ENCODE measurements around the gene OMA1. TPM values are rescaled to one million over a fixed set of nuclear protein-coding genes. Genes with fewer than 3 reads are reported as not detected.

Gene OMA1
- total RNA-seq, 1 experiment from 2014 or later: 11.9 TPM

GRCh38 chr1:58591806-58592205, 45.3 kb upstream of the OMA1 start:
- intact Hi-C loops (cut with micrococcal nuclease; ENCODE audit: unreplicated experiment): no loop called here
- TF ChIP-seq CTCF (conservative IDR thresholded peaks at IDR 0.05; ENCODE audit: low read depth, low read length): no peak
- TF ChIP-seq EZH2 (IDR thresholded peaks at IDR 0.05; ENCODE audit: borderline replicate concordance, low read depth, low read length, poor library complexity, severe bottlenecking): no peak
- no peak overlapping the region for H3K27ac ChIP-seq (ENCODE audit: low read depth, low read length, poor library complexity, severe bottlenecking)

GRCh38 chr1:58590019-58590418, 43.5 kb upstream of the OMA1 start:
- ChIA-PET CTCF (no interaction called here), POLR2A (ENCODE audit: low non-redundant PET) (no interaction called here)
- Histone ChIP-seq H3K4me3 (ENCODE audit: low read depth, low read length, poor library complexity, severe bottlenecking) (no peak overlapping the region), H3K36me3 (ENCODE audit: insufficient read depth, low read length, poor library complexity, severe bottlenecking) (no peaks in the 10 kb centered on the region), H3K27ac (ENCODE audit: low read depth, low read length, poor library complexity, severe bottlenecking) (no peak overlapping the region), H3K27me3 (replicated peaks; ENCODE audit: insufficient read depth, low read depth, low read length, poor library complexity) (no peaks in the 10 kb centered on the region), H3K9me3 (ENCODE audit: low read depth, low read length, poor library complexity, severe bottlenecking) (no peaks in the 10 kb centered on the region), H3K4me1 (ENCODE audit: insufficient read depth, low read length, poor library complexity, severe bottlenecking) (no peaks in the 10 kb centered on the region)
- BruUV-seq (replicated peaks): no TSS peak
- no peak for DNase-seq (ENCODE audit: low spot score)
- intact Hi-C loops (cut with micrococcal nuclease; ENCODE audit: unreplicated experiment): no loop called here
- TF ChIP-seq EZH2 (IDR thresholded peaks at IDR 0.05; ENCODE audit: borderline replicate concordance, low read depth, low read length, poor library complexity, severe bottlenecking) (no peak), CTCF (conservative IDR thresholded peaks at IDR 0.05; ENCODE audit: low read depth, low read length) (no peak)

More at GRCh38 chr1:58591806-58592205, 45.3 kb upstream of the OMA1 start:
- Histone ChIP-seq H3K36me3 (ENCODE audit: insufficient read depth, low read length, poor library complexity, severe bottlenecking) (no peaks in the 10 kb centered on the region), H3K9me3 (ENCODE audit: low read depth, low read length, poor library complexity, severe bottlenecking) (no peaks in the 10 kb centered on the region), H3K4me1 (ENCODE audit: insufficient read depth, low read length, poor library complexity, severe bottlenecking) (no peaks in the 10 kb centered on the region), H3K27me3 (replicated peaks; ENCODE audit: insufficient read depth, low read depth, low read length, poor library complexity) (no peaks in the 10 kb centered on the region), H3K4me3 (ENCODE audit: low read depth, low read length, poor library complexity, severe bottlenecking) (no peak overlapping the region)
- BruUV-seq (replicated peaks): no TSS peak
- no peak for DNase-seq (ENCODE audit: low spot score)
- ChIA-PET POLR2A (ENCODE audit: low non-redundant PET) (no interaction called here), CTCF (no interaction called here)

GRCh38 chr1:58588396-58588795, 41.9 kb upstream of the OMA1 start:
- H3K36me3 ChIP-seq (ENCODE audit: insufficient read depth, low read length, poor library complexity, severe bottlenecking): no peaks in the 10 kb centered on the region
- no peaks in the 10 kb centered on the region for H3K9me3 ChIP-seq (ENCODE audit: low read depth, low read length, poor library complexity, severe bottlenecking)
- intact Hi-C loops (cut with micrococcal nuclease; ENCODE audit: unreplicated experiment): no loop called here
- no peak overlapping the region for H3K27ac ChIP-seq (ENCODE audit: low read depth, low read length, poor library complexity, severe bottlenecking)
- CTCF ChIA-PET: no interaction called here
- no peak for TF ChIP-seq CTCF (conservative IDR thresholded peaks at IDR 0.05; ENCODE audit: low read depth, low read length)
- TF ChIP-seq EZH2 (IDR thresholded peaks at IDR 0.05; ENCODE audit: borderline replicate concordance, low read depth, low read length, poor library complexity, severe bottlenecking): no peak
- DNase-seq (ENCODE audit: low spot score): no peak
- H3K27me3 ChIP-seq (replicated peaks; ENCODE audit: insufficient read depth, low read depth, low read length, poor library complexity): no peaks in the 10 kb centered on the region
- POLR2A ChIA-PET (ENCODE audit: low non-redundant PET): no interaction called here
- H3K4me1 ChIP-seq (ENCODE audit: insufficient read depth, low read length, poor library complexity, severe bottlenecking): peaks cover 3% of the 10 kb centered on the region
- no peak overlapping the region for H3K4me3 ChIP-seq (ENCODE audit: low read depth, low read length, poor library complexity, severe bottlenecking)
- no TSS peak for BruUV-seq (replicated peaks)

Measured in A673 (cell line).